Esophagus (tissue), 2 donors: ENCODE results near the gene KIAA1958. TPM values are rescaled to one million over a fixed set of nuclear protein-coding genes. Genes with fewer than 3 reads are reported as not detected.

Source experiments
- H3K27ac ChIP-seq, 2 donors: one replicate each; pipeline ENCODE4 v1.5.1; 2013; ENCODE audit warnings: low read depth in 2 of 2, mild to moderate bottlenecking in 2 of 2, inconsistent platforms in 1 of 2, low read length in 1 of 2, moderate library complexity in 1 of 2
- H3K27me3 ChIP-seq, 2 donors: one replicate each; pipeline ENCODE4 v1.6.1; 2013; ENCODE audit warnings: low read length in 2 of 2, control low read depth in 1 of 2, mild to moderate bottlenecking in 1 of 2; ENCODE audit not compliant: insufficient read depth in 2 of 2, control insufficient read depth in 1 of 2
- H3K36me3 ChIP-seq, 2 donors: one replicate each; pipeline ENCODE4 v1.6.1; 2013; ENCODE audit warnings: low read length in 1 of 2; ENCODE audit not compliant: control insufficient read depth in 2 of 2, insufficient read depth in 2 of 2
- H3K4me1 ChIP-seq, 2 donors: one replicate each; pipeline ENCODE4 v1.6.1; 2013; ENCODE audit warnings: low read length in 1 of 2; ENCODE audit not compliant: control insufficient read depth in 2 of 2, insufficient read depth in 2 of 2
- H3K4me3 ChIP-seq, 2 donors: one replicate each; pipeline ENCODE4 v1.5.1; 2013; ENCODE audit warnings: low read length in 2 of 2, mild to moderate bottlenecking in 2 of 2, low read depth in 1 of 2, moderate library complexity in 1 of 2
- H3K9me3 ChIP-seq, 2 donors: one replicate each; pipeline ENCODE4 v1.6.1; 2013; ENCODE audit warnings: mild to moderate bottlenecking in 2 of 2, low read depth in 1 of 2, low read length in 1 of 2, moderate library complexity in 1 of 2; ENCODE audit not compliant: control insufficient read depth in 2 of 2, insufficient read depth in 1 of 2
- WGBS, 2 donors: extraction: QIAGEN DNeasy Blood & Tissue Kit; methylation state at CpG; one replicate each; pipeline ENCODE4 v1.1.7; 2013; 5-methylcytosine and 5-hydroxymethylcytosine counted together
- polyA plus RNA-seq, 2 donors: library from polyadenylated mRNA; stranded (reverse); fragments of 200-250 nt; gene quantifications; one replicate each; pipeline ENCODE4 v1.2.3, GENCODE V29; 2013
- donor health status: healthy with polysubstance abuse.
- donor health status: Bipolar disorder and iron deficiency.

The KIAA1958 gene
- polyA plus RNA-seq, 2 donors, result 0.71 to 0.81 TPM

GRCh38 chr9:112520656-112521055, 34.0 kb downstream of the KIAA1958 start:
- no peaks in the 10 kb centered on the region for H3K4me1 ChIP-seq
- no peaks in the 10 kb centered on the region for H3K27me3 ChIP-seq
- no peak overlapping the region for H3K27ac ChIP-seq
- no peak overlapping the region for H3K4me3 ChIP-seq
- 63 to 83% methylated on average over 3 of the region's 3 CpGs for WGBS, 2 donors
- H3K9me3 ChIP-seq, result no peaks in the 10 kb centered on the region
- no peaks in the 10 kb centered on the region for H3K36me3 ChIP-seq

- Histone ChIP-seq H3K4me3 (no peak overlapping the region), H3K27me3 (no peaks in the 10 kb centered on the region), H3K4me1 (no peaks in the 10 kb centered on the region), H3K9me3 (no peaks in the 10 kb centered on the region), H3K36me3 (no peaks in the 10 kb centered on the region), H3K27ac (no peak overlapping the region)
- 76 to 80% methylated on average over 1 of the region's 1 CpG for WGBS, 2 donors
Measured at GRCh38 chr9:112526973-112527372, 40.3 kb downstream of the KIAA1958 start.

GRCh38 chr9:112527959-112528358, 41.3 kb downstream of the KIAA1958 start:
- no peak overlapping the region for H3K4me3 ChIP-seq
- no peaks in the 10 kb centered on the region for H3K27me3 ChIP-seq
- no peaks in the 10 kb centered on the region for H3K4me1 ChIP-seq
- H3K9me3 ChIP-seq, result no peaks in the 10 kb centered on the region
- no peaks in the 10 kb centered on the region for H3K36me3 ChIP-seq
- no peak overlapping the region for H3K27ac ChIP-seq
- 72% methylated on average over 2 of the region's 2 CpGs for WGBS, 2 donors

- H3K4me1 ChIP-seq, result no peaks in the 10 kb centered on the region
- WGBS, 2 donors, result 88 to 90% methylated on average over 2 of the region's 2 CpGs
- no peaks in the 10 kb centered on the region for H3K9me3 ChIP-seq
Measured at GRCh38 chr9:112529316-112529715, 42.7 kb downstream of the KIAA1958 start.

GRCh38 chr9:112530751-112531205, 44.2 kb downstream of the KIAA1958 start:
- Histone ChIP-seq H3K36me3 (no peaks in the 10 kb centered on the region), H3K27me3 (no peaks in the 10 kb centered on the region), H3K27ac (no peak overlapping the region), H3K4me1 (no peaks in the 10 kb centered on the region), H3K4me3 (no peak overlapping the region), H3K9me3 (no peaks in the 10 kb centered on the region)
- 93% methylated on average over 6 of the region's 6 CpGs for WGBS, 2 donors

More at GRCh38 chr9:112529316-112529715, 42.7 kb downstream of the KIAA1958 start:
- Histone ChIP-seq H3K27ac (no peak overlapping the region), H3K36me3 (no peaks in the 10 kb centered on the region), H3K4me3 (no peak overlapping the region), H3K27me3 (no peaks in the 10 kb centered on the region)

GRCh38 chr9:112531666-112532282, 45.1 kb downstream of the KIAA1958 start:
- Histone ChIP-seq H3K4me1 (no peaks in the 10 kb centered on the region), H3K4me3 (no peak overlapping the region), H3K36me3 (no peaks in the 10 kb centered on the region), H3K27me3 (no peaks in the 10 kb centered on the region), H3K27ac (no peak overlapping the region), H3K9me3 (no peaks in the 10 kb centered on the region)
- 76 to 92% methylated on average over 6 of the region's 6 CpGs for WGBS, 2 donors

GRCh38 chr9:112532427-112532826, 45.8 kb downstream of the KIAA1958 start:
- Histone ChIP-seq H3K4me1 (no peaks in the 10 kb centered on the region), H3K36me3 (no peaks in the 10 kb centered on the region), H3K27ac (no peak overlapping the region), H3K27me3 (no peaks in the 10 kb centered on the region), H3K9me3 (peaks cover 0 to 2% of the 10 kb centered on the region in 2 donors), H3K4me3 (no peak overlapping the region)
- 28 to 45% methylated on average over 1 of the region's 1 CpG for WGBS, 2 donors

- no peaks in the 10 kb centered on the region for H3K36me3 ChIP-seq
- no peak overlapping the region for H3K27ac ChIP-seq
- no peaks in the 10 kb centered on the region for H3K4me1 ChIP-seq
- no peaks in the 10 kb centered on the region for H3K27me3 ChIP-seq
- 82 to 88% methylated on average over 3 of the region's 3 CpGs for WGBS, 2 donors
- no peak overlapping the region for H3K4me3 ChIP-seq
- peaks cover 0 to 2% of the 10 kb centered on the region in 2 donors for H3K9me3 ChIP-seq
Measured at GRCh38 chr9:112533660-112534059, 47.0 kb downstream of the KIAA1958 start.

GRCh38 chr9:112535301-112535700, 48.7 kb downstream of the KIAA1958 start:
- Histone ChIP-seq H3K27ac (no peak overlapping the region), H3K4me1 (no peaks in the 10 kb centered on the region), H3K9me3 (peaks cover 0 to 2% of the 10 kb centered on the region in 2 donors), H3K36me3 (no peaks in the 10 kb centered on the region), H3K27me3 (no peaks in the 10 kb centered on the region), H3K4me3 (no peak overlapping the region)
- 0 to 15% methylated on average over 1 of the region's 1 CpG for WGBS, 2 donors

- H3K27me3 ChIP-seq, result no peaks in the 10 kb centered on the region
- 69 to 82% methylated on average over 1 of the region's 1 CpG for WGBS, 2 donors
- H3K27ac ChIP-seq, result no peak overlapping the region
- no peaks in the 10 kb centered on the region for H3K4me1 ChIP-seq
- peaks cover 0 to 2% of the 10 kb centered on the region in 2 donors for H3K9me3 ChIP-seq
- H3K36me3 ChIP-seq, result no peaks in the 10 kb centered on the region
- no peak overlapping the region for H3K4me3 ChIP-seq
Measured at GRCh38 chr9:112535811-112536210, 49.2 kb downstream of the KIAA1958 start.
